CD14-positive monocyte (primary cell): Measurements from ENCODE around the gene SLC25A28. TPM values are rescaled to one million over a fixed set of nuclear protein-coding genes. Genes with fewer than 3 reads are reported as not detected.

ENCODE experiments used
- DNase-seq, 3 donors: peaks; one replicate each; pipeline ENCODE4 v3.0.0-alpha.2; 2011 to 2022
- H2AFZ ChIP-seq: 2 replicates; pipeline ENCODE4 v1.6.0; 2012; ENCODE audit warnings: mild to moderate bottlenecking, low read depth, low read length, inconsistent platforms; ENCODE audit not compliant: insufficient read depth, poor library complexity, severe bottlenecking
- H3K27ac ChIP-seq, 2 donors: 1 replicate in 1 of 2; 2 replicates in 1 of 2; pipeline ENCODE4 v1.5.1; 2012 to 2013; ENCODE audit warnings: low read length in 2 of 2, control low read depth in 1 of 2, inconsistent platforms in 1 of 2, low read depth in 1 of 2, mild to moderate bottlenecking in 1 of 2
- H3K27me3 ChIP-seq, 2 donors: one replicate each; pipeline versions ENCODE4 v1.6.0 to v1.6.1; 2011 to 2013; ENCODE audit warnings: low read length in 2 of 2; ENCODE audit not compliant: control insufficient read depth in 2 of 2, insufficient read depth in 2 of 2
- H3K36me3 ChIP-seq, 2 donors: replicated peaks in 1 of 2; 1 replicate in 1 of 2; 2 replicates in 1 of 2; pipeline versions ENCODE4 v1.5.1 to v1.6.1; 2012 to 2013; ENCODE audit warnings: low read length in 2 of 2, control low read depth in 1 of 2, inconsistent platforms in 1 of 2, mild to moderate bottlenecking in 1 of 2; ENCODE audit not compliant: insufficient read depth in 2 of 2, control insufficient read depth in 1 of 2
- H3K4me1 ChIP-seq, 2 donors: 1 replicate in 1 of 2; 2 replicates in 1 of 2; pipeline versions ENCODE4 v1.5.1 to v1.6.1; 2012 to 2013; ENCODE audit warnings: low read length in 2 of 2, control low read depth in 1 of 2, inconsistent platforms in 1 of 2, mild to moderate bottlenecking in 1 of 2, moderate library complexity in 1 of 2; ENCODE audit not compliant: insufficient read depth in 2 of 2, control insufficient read depth in 1 of 2
- H3K4me2 ChIP-seq: replicated peaks from 2 replicates; pipeline ENCODE3; 2012; ENCODE audit warnings: low read length, moderate library complexity, mild to moderate bottlenecking; ENCODE audit not compliant: poor library complexity, severe bottlenecking; ENCODE audit errors: extremely low read depth
- H3K4me3 ChIP-seq, 3 experiments: fragments of 200-600 bp in 1 of 3; sonication (generic) in 1 of 3; replicated peaks in 1 of 3; 1 replicate in 2 of 3; 2 replicates in 1 of 3; pipeline ENCODE4 v1.5.1; 2011 to 2013; ENCODE audit warnings: low read length in 3 of 3, mild to moderate bottlenecking in 3 of 3, control low read depth in 2 of 3, low read depth in 2 of 3, inconsistent platforms in 1 of 3, moderate library complexity in 1 of 3
- H3K79me2 ChIP-seq: 2 replicates; pipeline ENCODE4 v1.6.0; 2012; ENCODE audit warnings: mild to moderate bottlenecking, control low read depth, inconsistent platforms, low read length, moderate library complexity; ENCODE audit not compliant: insufficient read depth
- H3K9ac ChIP-seq: 2 replicates; pipeline ENCODE4 v1.6.0; 2017; ENCODE audit warnings: low read length, mild to moderate bottlenecking; ENCODE audit not compliant: insufficient read depth, poor library complexity, severe bottlenecking
- H3K9me3 ChIP-seq, 2 donors: replicated peaks in 1 of 2; 1 replicate in 1 of 2; 2 replicates in 1 of 2; pipeline versions ENCODE4 v1.5.1 to v1.6.1; 2012 to 2013; ENCODE audit warnings: low read length in 2 of 2, control low read depth in 1 of 2; ENCODE audit not compliant: control insufficient read depth in 1 of 2, insufficient read depth in 1 of 2
- H4K20me1 ChIP-seq: 2 replicates; pipeline ENCODE4 v1.6.0; 2012; ENCODE audit warnings: mild to moderate bottlenecking, low read length, control low read depth, moderate library complexity; ENCODE audit not compliant: insufficient read depth
- H3K27ac Mint-ChIP-seq, 7 donors: one replicate each; pipeline ENCODE4 v1.8.0; 2020; ENCODE audit warnings: mild to moderate bottlenecking in 7 of 7, mixed read lengths in 7 of 7, moderate library complexity in 6 of 7, inconsistent platforms in 2 of 7
- H3K27me3 Mint-ChIP-seq, 3 donors: one replicate each; pipeline ENCODE4 v1.8.0; 2021 to 2022; ENCODE audit warnings: low read depth in 3 of 3, mild to moderate bottlenecking in 3 of 3, mixed read lengths in 3 of 3, moderate library complexity in 3 of 3, inconsistent platforms in 1 of 3
- H3K36me3 Mint-ChIP-seq, 2 donors: one replicate each; pipeline ENCODE4 v1.8.0; 2020; ENCODE audit warnings: mixed read lengths in 2 of 2, inconsistent platforms in 1 of 2, mild to moderate bottlenecking in 1 of 2
- H3K4me1 Mint-ChIP-seq: one replicate; pipeline ENCODE4 v1.8.0; 2020; ENCODE audit warnings: mild to moderate bottlenecking, mixed read lengths
- H3K4me3 Mint-ChIP-seq, 2 donors: one replicate each; pipeline ENCODE4 v1.8.0; 2020; ENCODE audit warnings: mild to moderate bottlenecking in 2 of 2, mixed read lengths in 2 of 2, moderate library complexity in 1 of 2
- H3K9me3 Mint-ChIP-seq, 7 donors: one replicate each; pipeline ENCODE4 v1.8.0; 2020 to 2022; ENCODE audit warnings: mixed read lengths in 7 of 7, mild to moderate bottlenecking in 6 of 7, moderate library complexity in 6 of 7, inconsistent platforms in 2 of 7
- WGBS: methylation state at CpG from one replicate; pipeline ENCODE4 v1.1.5; 2013; ENCODE audit warnings: missing lambda C conversion rate; ENCODE audit not compliant: insufficient coverage; 5-methylcytosine and 5-hydroxymethylcytosine counted together
- intact Hi-C, 2 donors: fragments of 100-400 bp; cut with micrococcal nuclease; formaldehyde crosslinking; loops; one replicate each; pipeline versions ENCODE4 v1.15.0 to v1.15.1; 2023
- polyA plus RNA-seq, 3 donors: library from polyadenylated mRNA; depleted of rRNA in 1 of 3; unstranded in 2 of 3; stranded (reverse) in 1 of 3; fragments of 300-500 nt in 2 of 3; fragments of >200 nt in 1 of 3; fragmentation: Illumina TruSeq in 2 of 3; gene quantifications; 1 replicate in 2 of 3; 2 replicates in 1 of 3; pipeline ENCODE4 v1.2.3, GENCODE V29; 2012 to 2021
- TF ChIP-seq, protein P1 (sequence below): fragments of 200-600 bp; IDR thresholded peaks from one replicate; pipeline ENCODE4 v1.8.0; 2022; ENCODE audit warnings: antibody characterized with exemption, mild to moderate bottlenecking

SLC25A28 gene
- polyA plus RNA-seq, 3 donors, result 15.4 to 147 (median 15.5) TPM

DNA sequence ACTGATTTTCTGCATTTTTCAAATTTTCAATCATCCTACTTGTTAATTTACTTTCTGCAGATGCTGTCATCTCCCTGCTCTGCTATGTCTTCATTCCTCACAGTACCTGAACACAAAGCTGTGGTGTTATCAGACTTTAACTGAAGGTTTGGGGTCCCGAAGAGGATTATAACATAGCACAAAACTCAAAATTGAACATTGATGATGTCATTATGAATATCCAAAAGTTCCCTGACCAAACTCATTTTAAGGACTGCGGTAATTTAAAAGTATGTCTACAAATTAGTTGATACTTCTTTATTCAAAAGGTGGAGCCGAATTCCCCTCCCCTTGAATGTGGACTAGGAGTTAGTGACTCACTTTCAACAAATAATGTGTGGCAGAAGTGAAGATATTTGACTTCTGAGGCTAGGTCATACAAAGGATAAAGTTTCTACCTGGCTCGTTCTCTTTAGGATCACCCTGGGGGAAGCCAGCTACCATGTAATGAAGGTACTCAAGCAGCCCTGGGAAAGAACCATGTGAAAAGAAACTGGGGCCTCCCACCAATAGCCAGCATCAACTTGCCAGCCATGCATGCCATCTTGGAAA, 32.7 kb upstream of the SLC25A28 start:
- H3K4me2 ChIP-seq, result no peak overlapping the region
- peaks cover 4 to 9% of the 10 kb centered on the region in 2 donors for H3K36me3 Mint-ChIP-seq
- H3K27me3 ChIP-seq, result no peaks in the 10 kb centered on the region
- no peak overlapping the region for H3K27ac Mint-ChIP-seq
- TF ChIP-seq, protein P1, sequence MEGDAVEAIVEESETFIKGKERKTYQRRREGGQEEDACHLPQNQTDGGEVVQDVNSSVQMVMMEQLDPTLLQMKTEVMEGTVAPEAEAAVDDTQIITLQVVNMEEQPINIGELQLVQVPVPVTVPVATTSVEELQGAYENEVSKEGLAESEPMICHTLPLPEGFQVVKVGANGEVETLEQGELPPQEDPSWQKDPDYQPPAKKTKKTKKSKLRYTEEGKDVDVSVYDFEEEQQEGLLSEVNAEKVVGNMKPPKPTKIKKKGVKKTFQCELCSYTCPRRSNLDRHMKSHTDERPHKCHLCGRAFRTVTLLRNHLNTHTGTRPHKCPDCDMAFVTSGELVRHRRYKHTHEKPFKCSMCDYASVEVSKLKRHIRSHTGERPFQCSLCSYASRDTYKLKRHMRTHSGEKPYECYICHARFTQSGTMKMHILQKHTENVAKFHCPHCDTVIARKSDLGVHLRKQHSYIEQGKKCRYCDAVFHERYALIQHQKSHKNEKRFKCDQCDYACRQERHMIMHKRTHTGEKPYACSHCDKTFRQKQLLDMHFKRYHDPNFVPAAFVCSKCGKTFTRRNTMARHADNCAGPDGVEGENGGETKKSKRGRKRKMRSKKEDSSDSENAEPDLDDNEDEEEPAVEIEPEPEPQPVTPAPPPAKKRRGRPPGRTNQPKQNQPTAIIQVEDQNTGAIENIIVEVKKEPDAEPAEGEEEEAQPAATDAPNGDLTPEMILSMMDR, result no peak
- no peaks in the 10 kb centered on the region for H3K9me3 ChIP-seq
- DNase-seq, result no peak
- peaks cover 42% of the 10 kb centered on the region for H3K4me1 Mint-ChIP-seq
- H3K36me3 ChIP-seq, result no peaks in the 10 kb centered on the region
- H3K4me3 ChIP-seq, result no peak overlapping the region
- H3K9me3 Mint-ChIP-seq, result no peaks in the 10 kb centered on the region
- H3K79me2 ChIP-seq, result no peaks in the 10 kb centered on the region
- H3K9ac ChIP-seq, result no peak overlapping the region
- intact Hi-C loops, result no loop called here
- H3K27ac ChIP-seq, result no peak overlapping the region
- no peak overlapping the region for H3K4me3 Mint-ChIP-seq
- no CpG with 5 or more reads among the region's 4 CpGs for WGBS
- no peak overlapping the region for H2AFZ ChIP-seq
- no peaks in the 10 kb centered on the region for H3K27me3 Mint-ChIP-seq
- peaks cover 31 to 38% of the 10 kb centered on the region in 2 donors for H3K4me1 ChIP-seq
- no peaks in the 10 kb centered on the region for H4K20me1 ChIP-seq

DNA sequence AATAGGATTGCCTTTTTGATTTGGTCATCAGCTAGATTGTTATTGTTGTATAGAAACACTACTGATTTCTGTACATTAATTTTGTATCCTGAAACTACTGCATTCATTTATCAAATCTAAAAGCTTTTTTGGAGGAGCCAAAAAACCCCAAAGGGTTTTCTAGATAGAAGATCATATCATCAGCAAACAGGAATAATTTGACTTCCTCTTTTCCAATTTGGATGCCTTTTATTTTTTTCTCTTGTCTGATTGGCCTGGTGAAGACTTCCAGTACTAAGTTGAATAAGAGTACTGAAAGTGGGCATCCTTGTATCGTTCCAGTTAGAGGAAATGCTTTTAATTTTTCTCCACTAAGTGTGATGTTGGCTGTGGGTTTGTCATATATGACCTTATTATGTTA, 28.5 kb upstream of the SLC25A28 start:
- Histone ChIP-seq H3K27me3 (no peaks in the 10 kb centered on the region), H4K20me1 (no peaks in the 10 kb centered on the region), H3K79me2 (no peaks in the 10 kb centered on the region), H3K4me1 (no peaks in the 10 kb centered on the region), H3K9me3 (no peaks in the 10 kb centered on the region), H3K9ac (no peak overlapping the region), H3K27ac (no peak overlapping the region), H3K36me3 (no peaks in the 10 kb centered on the region), H2AFZ (no peak overlapping the region), H3K4me3 (no peak overlapping the region), H3K4me2 (no peak overlapping the region)
- Mint-ChIP-seq H3K4me1 (peaks cover 6% of the 10 kb centered on the region), H3K36me3 (peaks cover 4 to 9% of the 10 kb centered on the region in 2 donors), H3K27ac (no peak overlapping the region), H3K9me3 (peaks cover 3 to 20% (median 12%) of the 10 kb centered on the region in 7 donors), H3K27me3 (no peaks in the 10 kb centered on the region), H3K4me3 (no peak overlapping the region)
- no CpG with 5 or more reads among the region's 1 CpG for WGBS
- DNase-seq, result no peak
- intact Hi-C loops, result no loop called here
- TF ChIP-seq, protein P1, result no peak
